ENCODE measurements around the gene RIPOR1.

RIPOR1 gene

GRCh38 chr16:67593701-67594100, 65.1 kb downstream of the RIPOR1 start:
- Histone ChIP-seq H3K4me3 (ENCODE audit: low read length) (no peak overlapping the region), H3K4me1 (ENCODE audit: control insufficient read depth, low read length) (no peaks in the 10 kb centered on the region), H4K20me1 (ENCODE audit: control insufficient read depth, insufficient read depth, low read depth, low read length) (no peaks in the 10 kb centered on the region), H3K9me2 (replicated peaks; ENCODE audit: control insufficient read depth, low read length) (no peaks in the 10 kb centered on the region), H3K27me3 (ENCODE audit: control insufficient read depth, low read length) (no peaks in the 10 kb centered on the region), H3K9me3 (ENCODE audit: control insufficient read depth, insufficient read depth, low read length) (no peaks in the 10 kb centered on the region), H3K27ac (ENCODE audit: low read depth, low read length) (no peak overlapping the region), H3F3A (ENCODE audit: control insufficient read depth, insufficient read depth) (0 out of 2 replicates have a peak, but pooled peaks cover 3% of the 10 kb centered on the region), H3K36me3 (ENCODE audit: control insufficient read depth, low read length) (peaks cover 49% of the 10 kb centered on the region), H3K79me2 (ENCODE audit: control insufficient read depth, low read length) (peaks cover 56% of the 10 kb centered on the region), H3K4me2 (ENCODE audit: low read length) (no peak overlapping the region)
- no peak for TF ChIP-seq CTCF (IDR thresholded peaks at IDR 0.05; ENCODE audit: low read depth, low read length, poor library complexity, severe bottlenecking)
- TF ChIP-seq EZH2phosphoT487 (IDR thresholded peaks at IDR 0.05; ENCODE audit: borderline replicate concordance, low read length) = no peak

- TF ChIP-seq EZH2phosphoT487 (IDR thresholded peaks at IDR 0.05; ENCODE audit: borderline replicate concordance, low read length) = no peak
- TF ChIP-seq CTCF (IDR thresholded peaks at IDR 0.05; ENCODE audit: low read depth, low read length, poor library complexity, severe bottlenecking) = no peak
- Histone ChIP-seq H3K4me3 (ENCODE audit: low read length) (no peak overlapping the region), H3K4me2 (ENCODE audit: low read length) (no peak overlapping the region), H3K9me3 (ENCODE audit: control insufficient read depth, insufficient read depth, low read length) (no peaks in the 10 kb centered on the region), H3K27me3 (ENCODE audit: control insufficient read depth, low read length) (no peaks in the 10 kb centered on the region), H3F3A (ENCODE audit: control insufficient read depth, insufficient read depth) (0 out of 2 replicates have a peak, but pooled peaks cover 3% of the 10 kb centered on the region), H3K36me3 (ENCODE audit: control insufficient read depth, low read length) (peaks cover 49% of the 10 kb centered on the region), H3K4me1 (ENCODE audit: control insufficient read depth, low read length) (no peaks in the 10 kb centered on the region), H4K20me1 (ENCODE audit: control insufficient read depth, insufficient read depth, low read depth, low read length) (no peaks in the 10 kb centered on the region), H3K9me2 (replicated peaks; ENCODE audit: control insufficient read depth, low read length) (no peaks in the 10 kb centered on the region), H3K27ac (ENCODE audit: low read depth, low read length) (no peak overlapping the region), H3K79me2 (ENCODE audit: control insufficient read depth, low read length) (peaks cover 63% of the 10 kb centered on the region)
Observed at GRCh38 chr16:67594256-67594915, 65.8 kb downstream of the RIPOR1 start.

- H3K4me2 ChIP-seq (ENCODE audit: low read length) = no peak overlapping the region
- H3K4me3 ChIP-seq (ENCODE audit: low read length) = no peak overlapping the region
- no peak for TF ChIP-seq CTCF (IDR thresholded peaks at IDR 0.05; ENCODE audit: low read depth, low read length, poor library complexity, severe bottlenecking)
- no peak for TF ChIP-seq EZH2phosphoT487 (IDR thresholded peaks at IDR 0.05; ENCODE audit: borderline replicate concordance, low read length)
- peaks cover 7% of the 10 kb centered on the region; the same call in 1 of the 2 replicates for H3F3A ChIP-seq (ENCODE audit: control insufficient read depth, insufficient read depth)
- no peaks in the 10 kb centered on the region for H4K20me1 ChIP-seq (ENCODE audit: control insufficient read depth, insufficient read depth, low read depth, low read length)
- no peaks in the 10 kb centered on the region for H3K4me1 ChIP-seq (ENCODE audit: control insufficient read depth, low read length)
- peaks cover 48% of the 10 kb centered on the region for H3K36me3 ChIP-seq (ENCODE audit: control insufficient read depth, low read length)
- H3K27ac ChIP-seq (ENCODE audit: low read depth, low read length) = no peak overlapping the region
- H3K9me3 ChIP-seq (ENCODE audit: control insufficient read depth, insufficient read depth, low read length) = no peaks in the 10 kb centered on the region
- no peaks in the 10 kb centered on the region for H3K27me3 ChIP-seq (ENCODE audit: control insufficient read depth, low read length)
- H3K79me2 ChIP-seq (ENCODE audit: control insufficient read depth, low read length) = peaks cover 68% of the 10 kb centered on the region
- H3K9me2 ChIP-seq (replicated peaks; ENCODE audit: control insufficient read depth, low read length) = no peaks in the 10 kb centered on the region
Observed at GRCh38 chr16:67594956-67595355, 66.3 kb downstream of the RIPOR1 start.
